ENCODE measurements around the gene FABP7. TPM values are rescaled to one million over a fixed set of nuclear protein-coding genes. Genes with fewer than 3 reads are reported as not detected.

FABP7 gene
- total and polyA plus RNA-seq, 2 of the 13 experiments (the other 11 are each of a cell fraction or from before 2014, with no cell fraction given): not detected

GRCh38 chr6:122833021-122833491 lies 53.5 kb downstream of the FABP7 start (continued):
- no peak for TF ChIP-seq ZBTB37 (CRISPR knock-in tag; IDR thresholded peaks at IDR 0.05)
- TF ChIP-seq JDP2 (CRISPR knock-in tag; IDR thresholded peaks at IDR 0.05; ENCODE audit: borderline replicate concordance): no peak
- TF ChIP-seq POLR2G (IDR thresholded peaks at IDR 0.05; ENCODE audit: low read depth, low read length): no peak
- TF ChIP-seq GTF3A (CRISPR knock-in tag; conservative IDR thresholded peaks at IDR 0.05): no peak

Small RNAs within 50 kb of the gene (small RNA-seq; reads per million reads assigned to genes)
- gene RN7SL564P (ENCODE audit: insufficient read depth in 2 of 3, insufficient read length in 3 of 3, low read depth in 2 of 3, low replicate concordance in 1 of 3): 0 reads per million in 3 experiments

Other genes starting within 250 kb of the FABP7 start
- gene PKIB, start 169.3 kb upstream of the FABP7 start, total RNA-seq (2016; rRNA removed; fragmentation: Illumina TruSeq; extraction: Trizol): 1.5 and 2.2 TPM in 2 replicates
- 0.97 and 1.4 TPM in 2 replicates for gene PKIB, start 169.3 kb upstream of the FABP7 start, polyA plus RNA-seq (2011; rRNA removed)
- 6.4 and 7.8 TPM in 2 replicates for gene SMPDL3A, start 9.5 kb downstream of the FABP7 start, total RNA-seq (2016; rRNA removed; fragmentation: Illumina TruSeq; extraction: Trizol)
- gene SMPDL3A, start 9.5 kb downstream of the FABP7 start, polyA plus RNA-seq (2011; rRNA removed): 17.3 and 21.0 TPM in 2 replicates
- gene CLVS2, start 216.5 kb downstream of the FABP7 start, total RNA-seq (2016; rRNA removed; fragmentation: Illumina TruSeq; extraction: Trizol): not detected in 2 replicates
- gene CLVS2, start 216.5 kb downstream of the FABP7 start, polyA plus RNA-seq (2011; rRNA removed): not detected in 2 replicates